ENCODE measurements around the gene CLEC4A. TPM values are rescaled to one million over a fixed set of nuclear protein-coding genes. Genes with fewer than 3 reads are reported as not detected.
A peak's percentile ranks its signal among the peaks of the same experiment; 100 is the strongest.
"Not testable (repeated sequence)": the region's sequence is repeated elsewhere in the genome, so short reads cannot be mapped to it uniquely, and the experiment has no call there.

CLEC4A gene
- polyA plus RNA-seq, 1 donor: 5.3 TPM

DNA sequence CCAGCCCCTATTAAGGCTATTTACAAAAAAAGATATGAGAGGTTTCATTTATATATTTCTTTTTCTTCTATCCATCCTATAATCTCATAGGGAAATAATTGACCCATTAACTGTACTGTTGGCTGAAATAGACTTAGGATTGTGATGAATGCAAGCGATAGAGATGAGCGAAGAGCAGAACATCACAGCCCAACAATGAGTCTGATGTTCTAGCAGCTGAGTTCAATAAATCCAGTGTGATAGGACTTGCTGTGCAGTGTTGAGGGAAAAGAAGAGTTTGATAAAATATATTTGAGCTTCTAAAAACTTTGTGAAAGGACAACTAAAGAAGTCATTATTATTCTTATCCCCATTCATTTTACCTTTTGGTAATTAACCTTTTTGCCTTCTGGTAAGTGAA lies 49.5 kb downstream of the CLEC4A start:
- not testable (repeated sequence) for H3K27ac ChIP-seq (ENCODE audit: low read length); DNase-seq; H3K4me3 ChIP-seq (ENCODE audit: low read length); H3K27me3 ChIP-seq (ENCODE audit: control insufficient read depth, insufficient read depth, low read length); H3K9me3 ChIP-seq (ENCODE audit: control insufficient read depth, low read depth, low read length); H3K4me1 ChIP-seq (ENCODE audit: control insufficient read depth, insufficient read depth, low read length); H3K36me3 ChIP-seq (ENCODE audit: control insufficient read depth, insufficient read depth, low read length)
- no CpG with 5 or more reads among the region's 2 CpGs for WGBS (ENCODE audit: insufficient coverage, low lambda C conversion rate)

- not testable (repeated sequence) for H3K27me3 ChIP-seq (ENCODE audit: control insufficient read depth, insufficient read depth, low read length); H3K9me3 ChIP-seq (ENCODE audit: control insufficient read depth, low read depth, low read length); H3K27ac ChIP-seq (ENCODE audit: low read length); H3K4me1 ChIP-seq (ENCODE audit: control insufficient read depth, insufficient read depth, low read length); H3K36me3 ChIP-seq (ENCODE audit: control insufficient read depth, insufficient read depth, low read length)
- peak; percentile 41 to 45 for DNase-seq
- no CpG with 5 or more reads among the region's 43 CpGs for WGBS (ENCODE audit: insufficient coverage, low lambda C conversion rate)
- peak overlapping the region; percentile 53 for H3K4me3 ChIP-seq (ENCODE audit: low read length)
These were observed 56.7 kb downstream of the CLEC4A start for GRCh38 chr12:8179989-8180585.

DNA sequence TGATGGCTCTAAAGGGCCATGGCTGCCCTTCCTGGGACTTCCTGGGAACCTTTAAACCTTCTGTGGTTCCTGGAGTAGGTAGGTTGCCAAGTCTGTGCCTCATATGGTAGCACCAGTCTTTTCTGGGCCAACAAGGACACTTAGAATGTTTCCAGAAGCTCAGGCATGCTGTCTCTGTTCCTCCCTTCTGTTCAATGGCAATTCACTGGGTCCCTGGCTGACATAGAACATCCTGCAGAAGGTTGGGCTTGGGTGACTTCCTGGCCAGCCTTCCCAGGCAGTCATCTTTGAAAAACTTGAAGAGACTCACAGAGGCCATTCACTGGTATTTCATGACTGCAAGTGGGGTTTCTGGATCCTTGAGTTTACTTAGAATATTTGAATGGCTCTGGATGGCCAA lies 57.9 kb downstream of the CLEC4A start:
- not testable (repeated sequence) for H3K4me1 ChIP-seq (ENCODE audit: control insufficient read depth, insufficient read depth, low read length); H3K27me3 ChIP-seq (ENCODE audit: control insufficient read depth, insufficient read depth, low read length); DNase-seq; H3K27ac ChIP-seq (ENCODE audit: low read length); H3K4me3 ChIP-seq (ENCODE audit: low read length); H3K9me3 ChIP-seq (ENCODE audit: control insufficient read depth, low read depth, low read length); H3K36me3 ChIP-seq (ENCODE audit: control insufficient read depth, insufficient read depth, low read length)

- no CpG with 5 or more reads among the region's 7 CpGs for WGBS (ENCODE audit: insufficient coverage, low lambda C conversion rate)
- H3K36me3 ChIP-seq (ENCODE audit: control insufficient read depth, insufficient read depth, low read length); H3K4me1 ChIP-seq (ENCODE audit: control insufficient read depth, insufficient read depth, low read length); H3K4me3 ChIP-seq (ENCODE audit: low read length); DNase-seq; H3K9me3 ChIP-seq (ENCODE audit: control insufficient read depth, low read depth, low read length); H3K27me3 ChIP-seq (ENCODE audit: control insufficient read depth, insufficient read depth, low read length); H3K27ac ChIP-seq (ENCODE audit: low read length): not testable (repeated sequence)
These were observed 59.5 kb downstream of the CLEC4A start for GRCh38 chr12:8182923-8183322.

GRCh38 chr12:8183346-8183745 lies 59.9 kb downstream of the CLEC4A start:
- not testable (repeated sequence) for H3K4me1 ChIP-seq (ENCODE audit: control insufficient read depth, insufficient read depth, low read length); H3K27ac ChIP-seq (ENCODE audit: low read length); H3K4me3 ChIP-seq (ENCODE audit: low read length); H3K36me3 ChIP-seq (ENCODE audit: control insufficient read depth, insufficient read depth, low read length); H3K9me3 ChIP-seq (ENCODE audit: control insufficient read depth, low read depth, low read length); H3K27me3 ChIP-seq (ENCODE audit: control insufficient read depth, insufficient read depth, low read length); DNase-seq
- no CpG with 5 or more reads among the region's 23 CpGs for WGBS (ENCODE audit: insufficient coverage, low lambda C conversion rate)

GRCh38 chr12:8184206-8184605 lies 60.8 kb downstream of the CLEC4A start:
- H3K4me3 ChIP-seq (ENCODE audit: low read length); H3K9me3 ChIP-seq (ENCODE audit: control insufficient read depth, low read depth, low read length); H3K27ac ChIP-seq (ENCODE audit: low read length); H3K4me1 ChIP-seq (ENCODE audit: control insufficient read depth, insufficient read depth, low read length); H3K27me3 ChIP-seq (ENCODE audit: control insufficient read depth, insufficient read depth, low read length); DNase-seq; H3K36me3 ChIP-seq (ENCODE audit: control insufficient read depth, insufficient read depth, low read length): not testable (repeated sequence)
- no CpG with 5 or more reads among the region's 28 CpGs for WGBS (ENCODE audit: insufficient coverage, low lambda C conversion rate)

- not testable (repeated sequence) for H3K36me3 ChIP-seq (ENCODE audit: control insufficient read depth, insufficient read depth, low read length); H3K9me3 ChIP-seq (ENCODE audit: control insufficient read depth, low read depth, low read length); H3K4me3 ChIP-seq (ENCODE audit: low read length); DNase-seq; H3K27ac ChIP-seq (ENCODE audit: low read length); H3K27me3 ChIP-seq (ENCODE audit: control insufficient read depth, insufficient read depth, low read length); H3K4me1 ChIP-seq (ENCODE audit: control insufficient read depth, insufficient read depth, low read length)
- no CpG with 5 or more reads among the region's 2 CpGs for WGBS (ENCODE audit: insufficient coverage, low lambda C conversion rate)
These were observed 64.7 kb downstream of the CLEC4A start for GRCh38 chr12:8188088-8188487.

Other genes with a start within 250 kb of the CLEC4A start
- 26.7 TPM for gene SLC2A3, start 187.4 kb upstream of the CLEC4A start, polyA plus RNA-seq
- 12.4 TPM for gene FOXJ2, start 90.9 kb upstream of the CLEC4A start, polyA plus RNA-seq
- 6.1 TPM for gene C3AR1, start 57.3 kb upstream of the CLEC4A start, polyA plus RNA-seq
- 39.1 TPM for gene NECAP1, start 41.3 kb upstream of the CLEC4A start, polyA plus RNA-seq
- 0.07 TPM for gene ZNF705A, start 33.4 kb downstream of the CLEC4A start, polyA plus RNA-seq
- 0.91 TPM for gene FAM90A1, start 104.0 kb downstream of the CLEC4A start, polyA plus RNA-seq